NCI-H82 (cell line): Measurements from ENCODE around the gene LCE5A.
A peak's percentile ranks its signal among the peaks of the same experiment; 100 is the strongest.
"Not testable (repeated sequence)": the region's sequence is repeated elsewhere in the genome, so short reads cannot be mapped to it uniquely, and the experiment has no call there.

Experiments used
- DNase-seq: peaks from one replicate; lab custom pipeline; 2025; lab: John Stamatoyannopoulos, UW

Gene LCE5A

GRCh38 chr1:152516082-152516481, 5.5 kb downstream of the LCE5A start:
- no peak for DNase-seq

- DNase-seq, result no peak
These were observed 6.7 kb downstream of the LCE5A start for GRCh38 chr1:152517237-152517811.

- DNase-seq, result no peak
These were observed 9.2 kb downstream of the LCE5A start for GRCh38 chr1:152519851-152520250.

- no peak for DNase-seq
These were observed 10.0 kb downstream of the LCE5A start for GRCh38 chr1:152520561-152521090.

GRCh38 chr1:152525080-152525641, 14.6 kb downstream of the LCE5A start:
- no peak for DNase-seq

- DNase-seq, result peak; percentile 74
These were observed 22.8 kb downstream of the LCE5A start for GRCh38 chr1:152533327-152533938.

- DNase-seq, result no peak
These were observed 25.2 kb downstream of the LCE5A start for GRCh38 chr1:152535774-152536173.

- DNase-seq, result no peak
These were observed 26.9 kb downstream of the LCE5A start for GRCh38 chr1:152537496-152537895.

GRCh38 chr1:152539901-152540300, 29.3 kb downstream of the LCE5A start:
- no peak for DNase-seq

GRCh38 chr1:152543820-152544219, 33.2 kb downstream of the LCE5A start:
- DNase-seq, result peak; percentile 20

GRCh38 chr1:152546704-152547103, 36.1 kb downstream of the LCE5A start:
- DNase-seq, result no peak

GRCh38 chr1:152548358-152548757, 37.8 kb downstream of the LCE5A start:
- not testable (repeated sequence) for DNase-seq
